ENCODE measurements around the gene MYO5B.
"Not testable (repeated sequence)": the region's sequence is repeated elsewhere in the genome, so short reads cannot be mapped to it uniquely, and the experiment has no call there.

The MYO5B gene

GRCh38 chr18:50096766-50097435 lies 98.0 kb downstream of the MYO5B start:
- DNase-seq: no peak

DNA sequence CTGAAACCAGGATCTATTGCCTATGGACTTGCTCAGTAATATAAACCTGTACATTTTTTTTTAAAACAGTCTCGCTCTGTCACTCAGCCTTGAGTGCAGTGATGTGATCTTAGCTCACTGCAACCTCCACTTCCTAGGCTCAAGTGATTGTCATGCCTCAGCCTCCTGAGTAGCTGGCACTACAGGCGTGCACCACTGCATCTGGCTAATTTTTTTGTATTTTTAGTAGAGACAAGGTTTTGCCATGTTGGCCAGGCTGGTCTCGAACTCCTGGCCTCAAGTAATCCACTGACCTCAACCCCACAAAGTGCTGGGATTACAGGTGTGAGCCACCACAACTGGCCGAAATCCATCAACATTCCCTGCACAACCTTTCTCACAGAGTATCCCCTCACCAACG lies 100.2 kb downstream of the MYO5B start:
- DNase-seq: not testable (repeated sequence)

- DNase-seq: no peak
These were observed 100.7 kb downstream of the MYO5B start for GRCh38 chr18:50094221-50094773.

DNA sequence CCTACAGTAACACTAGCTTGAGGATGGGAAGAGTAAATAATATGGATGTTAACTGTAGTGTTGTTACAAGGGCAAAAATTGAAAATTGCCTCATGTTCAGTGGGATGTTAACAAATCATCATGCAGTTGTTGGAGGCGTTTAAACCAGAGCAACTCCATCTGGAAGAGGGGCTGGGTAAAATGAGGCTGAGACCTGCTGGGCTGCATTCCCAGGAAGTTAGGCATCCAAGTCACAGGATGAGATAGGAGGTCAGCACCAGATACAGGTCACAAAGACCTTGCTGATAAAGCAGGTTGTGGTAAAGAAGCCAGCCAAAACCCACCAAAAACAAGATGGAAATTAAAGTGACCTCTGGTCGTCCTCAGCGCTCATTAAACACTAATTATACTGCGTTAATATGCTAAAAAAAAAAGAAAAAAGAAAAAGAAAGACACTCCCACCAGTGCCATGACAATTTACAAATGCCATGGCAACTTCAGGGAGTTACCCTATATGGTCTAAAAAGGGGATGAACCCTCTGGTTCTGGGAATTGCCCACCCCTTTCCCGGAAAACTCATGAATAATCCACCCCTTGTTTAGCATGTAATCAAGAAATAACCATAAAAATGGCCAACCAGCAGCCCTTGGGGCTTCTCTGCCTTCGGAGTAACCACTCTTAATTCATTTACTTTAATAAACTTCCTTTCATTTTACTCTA lies 101.4 kb downstream of the MYO5B start:
- no peak for DNase-seq

DNA sequence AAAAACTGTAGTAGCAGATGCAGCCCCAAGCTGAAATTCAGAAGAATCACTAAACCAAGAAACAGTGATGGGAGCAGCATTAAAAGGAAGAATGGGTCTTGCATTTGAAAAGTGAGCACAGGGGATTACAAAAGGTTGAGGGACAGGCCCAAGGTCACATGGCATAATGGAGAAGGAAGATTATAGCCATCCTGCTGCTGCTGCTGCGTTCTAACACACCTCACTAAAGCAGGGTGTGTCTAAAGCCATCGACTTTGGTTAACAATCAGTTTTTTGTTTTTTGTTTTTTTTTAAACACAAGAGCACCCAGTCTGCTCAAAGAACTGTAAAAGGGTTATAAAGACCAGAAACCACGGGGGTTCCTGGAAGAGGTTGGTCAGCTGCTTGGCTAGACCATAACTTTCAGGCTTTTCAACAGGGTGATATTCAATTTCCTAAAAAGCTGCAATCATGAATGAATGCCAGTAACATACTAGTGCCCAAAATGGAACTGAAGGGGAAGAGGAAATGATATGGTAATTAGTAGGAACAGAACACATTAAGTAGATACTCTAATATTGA lies 102.6 kb downstream of the MYO5B start:
- DNase-seq: no peak

DNA sequence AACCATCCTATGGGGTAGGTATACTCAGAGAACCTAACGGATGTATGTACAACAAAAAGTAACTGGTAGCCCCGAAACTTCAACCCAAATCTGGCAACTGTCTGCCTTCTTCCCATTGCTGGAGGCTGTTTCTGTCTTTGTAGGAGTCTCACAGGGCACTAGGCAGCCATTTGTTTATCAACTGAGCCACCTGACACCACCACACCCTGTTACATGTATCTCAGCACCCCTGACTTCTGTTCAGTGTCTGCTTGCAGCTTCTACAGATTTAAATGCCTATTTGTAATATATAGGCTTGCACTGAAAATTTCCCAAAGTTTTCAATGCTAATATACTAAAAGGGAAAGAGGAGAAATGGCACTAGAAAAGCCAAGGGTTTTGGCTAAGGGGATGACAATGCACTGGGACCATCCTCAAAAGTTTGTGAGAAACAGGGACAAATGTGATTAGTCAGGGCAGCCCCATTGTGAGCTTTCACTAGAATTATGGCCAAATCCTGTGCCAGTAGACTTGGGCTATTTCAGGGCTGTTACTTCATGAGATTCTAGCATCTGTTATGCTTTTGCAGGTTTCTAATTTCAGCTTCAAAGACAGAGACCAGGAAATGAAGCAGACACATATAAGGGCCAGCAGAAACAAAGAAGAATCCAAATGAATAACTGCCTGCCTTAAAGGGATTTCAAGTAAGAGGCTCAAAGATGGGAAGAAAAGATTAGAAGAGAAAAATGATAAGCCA lies 103.3 kb downstream of the MYO5B start:
- no peak for DNase-seq

GRCh38 chr18:50090370-50091312 lies 104.3 kb downstream of the MYO5B start:
- DNase-seq: no peak

DNA sequence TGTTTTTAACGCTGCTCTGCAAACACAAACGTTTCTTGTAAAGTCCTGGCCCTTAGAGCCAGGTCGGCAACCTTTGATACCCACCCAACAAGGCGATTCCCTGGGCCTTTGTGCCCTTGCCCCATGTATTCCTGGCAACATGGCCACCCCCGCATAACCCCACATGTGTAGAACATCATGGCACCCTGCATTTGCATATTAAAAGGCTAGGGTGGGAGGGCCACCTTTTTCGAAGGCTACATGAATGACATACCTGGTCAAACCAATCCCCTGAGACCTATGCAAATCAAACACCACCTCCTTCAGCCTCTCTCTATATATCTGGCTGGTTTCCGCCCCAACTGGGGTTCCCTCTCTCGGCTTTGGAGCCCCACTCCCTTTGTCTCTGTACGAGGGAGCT lies 105.2 kb downstream of the MYO5B start:
- DNase-seq: no peak

DNA sequence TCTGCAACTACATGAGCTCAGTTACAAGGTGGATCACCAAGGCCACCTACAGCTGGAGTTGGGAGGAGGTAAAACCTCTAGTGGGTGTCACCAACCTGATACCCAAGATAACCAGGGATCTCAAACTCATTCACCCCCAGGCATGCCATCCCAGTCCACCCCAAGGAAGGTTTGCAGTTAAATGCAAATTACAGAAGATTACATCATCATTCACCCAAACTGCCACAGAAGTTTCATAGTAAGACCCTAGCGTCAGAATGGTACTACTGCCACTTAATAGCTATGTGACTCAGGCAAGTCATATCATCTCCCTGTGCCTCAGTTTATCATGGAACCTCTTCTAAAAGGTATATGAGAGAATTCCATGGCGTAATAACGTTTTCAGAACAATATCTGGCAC lies 111.2 kb downstream of the MYO5B start:
- no peak for DNase-seq

DNA sequence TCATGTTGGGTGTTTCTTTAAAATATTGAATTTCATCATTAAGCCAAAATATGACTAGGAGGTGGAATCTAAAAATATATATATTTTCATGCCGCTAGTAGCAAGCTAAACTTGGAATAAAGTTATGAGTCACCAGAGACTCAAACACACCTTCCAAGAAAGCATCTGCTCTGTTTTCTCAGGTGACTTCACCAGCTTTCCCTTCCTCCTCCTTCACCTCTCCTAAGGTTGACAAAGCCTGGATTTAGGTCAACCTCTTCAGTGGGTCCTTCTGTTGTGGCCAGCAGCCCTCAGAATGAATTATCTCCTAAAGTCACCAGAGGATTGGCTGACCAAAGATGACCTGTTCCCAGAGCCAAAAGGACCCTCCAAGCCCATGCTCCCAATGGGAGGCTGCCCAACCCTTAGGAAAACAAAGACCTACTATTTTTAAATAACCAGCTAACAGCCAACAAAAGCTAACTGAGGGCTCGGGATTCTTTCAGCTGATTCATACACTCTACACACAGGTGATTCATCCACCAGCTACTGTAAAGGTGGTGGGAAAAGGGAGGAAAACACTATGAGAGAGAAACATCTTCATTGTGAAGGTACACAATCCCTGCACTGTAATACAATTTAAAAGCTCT lies 113.9 kb downstream of the MYO5B start:
- DNase-seq: no peak

DNA sequence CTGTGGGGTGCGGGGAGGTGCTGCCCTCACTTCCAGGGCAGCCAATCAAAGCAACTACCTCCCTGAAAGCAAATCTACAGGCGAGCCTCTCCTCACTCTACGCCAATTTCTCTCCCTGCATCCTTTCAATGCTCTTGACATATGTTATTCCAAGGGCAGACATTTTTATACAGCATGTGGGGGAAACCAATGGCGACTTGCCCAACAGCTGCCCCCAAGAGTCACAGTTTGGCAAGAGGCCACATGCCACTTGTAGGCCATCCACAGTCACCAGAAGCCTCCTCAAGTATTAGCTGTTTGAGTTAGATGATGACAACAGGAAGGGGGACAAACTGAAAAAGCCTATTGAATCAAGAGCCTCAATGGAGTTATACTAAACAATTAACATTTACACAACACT lies 114.6 kb downstream of the MYO5B start:
- peak; percentile 90 for DNase-seq

DNA sequence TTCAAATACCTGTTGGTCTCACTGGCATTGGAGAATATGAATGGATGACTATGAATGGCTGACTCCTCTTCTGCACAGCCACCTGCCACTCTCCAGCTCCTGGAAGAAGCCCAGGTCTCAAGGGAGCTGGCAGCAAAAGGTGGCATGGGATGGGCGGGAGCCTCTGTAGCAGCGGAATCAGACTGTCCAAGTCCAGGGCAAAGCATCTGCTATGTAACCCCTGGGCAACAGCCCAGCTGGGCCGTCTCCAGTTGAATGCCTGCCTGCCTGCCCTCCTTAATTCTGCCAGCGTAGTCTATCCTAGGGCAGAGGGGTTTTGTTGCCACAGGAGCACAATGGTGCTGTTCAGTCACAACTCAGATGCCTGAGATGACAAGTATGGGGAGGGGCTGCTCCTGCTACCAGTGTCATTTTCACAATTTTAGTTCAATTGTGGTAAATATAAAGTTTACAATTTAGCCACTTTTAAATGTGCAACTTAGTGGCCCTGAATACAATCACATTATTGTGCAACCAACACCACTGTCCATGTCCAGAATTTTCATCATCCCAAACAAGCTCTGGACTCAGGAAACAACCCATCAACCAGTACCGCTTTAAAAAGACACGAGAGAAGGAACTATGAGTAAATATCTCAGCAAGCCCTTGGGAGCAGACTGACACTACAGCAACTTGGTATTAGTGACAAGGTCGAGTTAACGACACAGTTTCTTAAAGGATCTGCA lies 115.2 kb downstream of the MYO5B start:
- DNase-seq: peak; percentile 90

GRCh38 chr18:50076277-50076676 lies 118.7 kb downstream of the MYO5B start:
- DNase-seq: no peak

GRCh38 chr18:50075772-50076171 lies 119.2 kb downstream of the MYO5B start:
- DNase-seq: no peak

GRCh38 chr18:50074404-50074803 lies 120.5 kb downstream of the MYO5B start:
- no peak for DNase-seq

- DNase-seq: no peak
These were observed 121.6 kb downstream of the MYO5B start for GRCh38 chr18:50073319-50073718.

- no peak for DNase-seq
These were observed 122.8 kb downstream of the MYO5B start for GRCh38 chr18:50072146-50072545.

- DNase-seq: no peak
These were observed 123.5 kb downstream of the MYO5B start for GRCh38 chr18:50071397-50071796.

- no peak for DNase-seq
These were observed 125.5 kb downstream of the MYO5B start for GRCh38 chr18:50069422-50069821.

DNA sequence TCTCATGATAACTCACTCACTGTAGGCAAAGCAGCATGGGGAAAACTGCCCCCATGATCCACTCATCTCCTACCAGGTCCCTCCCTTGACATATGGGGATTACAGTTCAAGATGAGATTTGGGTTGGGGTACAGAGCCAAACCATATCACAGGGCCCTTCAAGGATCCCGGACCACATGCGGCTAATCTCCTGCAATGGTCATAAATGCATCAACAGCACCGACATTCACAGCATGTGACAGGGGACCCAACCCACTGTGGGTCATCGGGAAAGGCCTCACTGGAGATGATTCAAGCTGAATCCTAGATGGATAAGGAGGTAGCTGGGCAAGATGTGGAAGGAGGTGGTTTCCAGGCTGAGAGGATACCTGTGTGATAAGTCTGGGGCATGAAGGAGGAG lies 129.4 kb downstream of the MYO5B start:
- DNase-seq: no peak

DNA sequence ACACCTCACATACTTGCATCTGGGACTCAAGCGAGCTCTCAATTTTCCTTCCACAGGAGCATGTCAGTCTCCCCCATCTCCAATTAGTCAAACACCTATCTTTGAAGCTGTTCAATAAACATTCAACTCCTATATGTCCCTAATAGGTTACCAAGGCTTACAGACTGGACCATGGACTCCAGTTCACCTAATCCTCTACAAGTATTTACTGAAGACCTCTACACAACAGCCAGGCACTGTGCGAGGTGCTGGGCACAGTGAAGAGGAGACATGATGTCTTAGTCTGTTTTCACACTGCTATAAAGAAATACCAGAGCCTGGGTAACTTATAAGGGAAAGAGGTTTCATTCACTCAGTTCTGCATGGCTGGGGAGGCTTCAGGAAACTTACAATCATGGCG lies 129.9 kb downstream of the MYO5B start:
- no peak for DNase-seq

All from NCI-H1105 treated with DMSO at 0.1 percent for 48 hours (cell line).